GM21786 (cell line): Measurements from ENCODE around the gene OR4C3.
"Not testable (repeated sequence)": the region's sequence is repeated elsewhere in the genome, so short reads cannot be mapped to it uniquely, and the experiment has no call there.

Experiments used
- ATAC-seq: cut with Tn5 transposase; IDR thresholded peaks from one replicate; pipeline ENCODE4 v1.9.1; 2021; ENCODE audit not compliant: unreplicated experiment

The OR4C3 gene

GRCh38 chr11:48324620-48325019, at the start of gene OR4C3:
Gene OR4C3, plus strand, starts transcription at chr11:48324920. Its CDS starts 102 bp downstream, at chr11:48325022.
- not testable (repeated sequence) for ATAC-seq

GRCh38 chr11:48305923-48306322, 18.8 kb upstream of the OR4C3 start, which contains the start of gene OR4S1:
Gene OR4S1, plus strand, starts transcription at chr11:48306223. Its CDS starts 0 bp downstream, at chr11:48306223.
- ATAC-seq: no peak

- peak; percentile 93 for ATAC-seq
Observed at GRCh38 chr11:48307760-48308386, 16.8 kb upstream of the OR4C3 start.

- ATAC-seq: not testable (repeated sequence)
Observed at GRCh38 chr11:48313590-48313989, 11.1 kb upstream of the OR4C3 start.

GRCh38 chr11:48319813-48320212, 4.9 kb upstream of the OR4C3 start:
- ATAC-seq: not testable (repeated sequence)

- no peak for ATAC-seq
Observed at GRCh38 chr11:48341466-48341865, 16.7 kb downstream of the OR4C3 start.

GRCh38 chr11:48342505-48342904, 17.8 kb downstream of the OR4C3 start:
- ATAC-seq: not testable (repeated sequence)

- ATAC-seq: not testable (repeated sequence)
Observed at GRCh38 chr11:48346286-48346685, 21.6 kb downstream of the OR4C3 start.

- no peak for ATAC-seq
Observed at GRCh38 chr11:48354013-48354412, 29.3 kb downstream of the OR4C3 start.

GRCh38 chr11:48354677-48355076, 30.0 kb downstream of the OR4C3 start:
- ATAC-seq: no peak

GRCh38 chr11:48361289-48361688, 36.6 kb downstream of the OR4C3 start:
- not testable (repeated sequence) for ATAC-seq

- no peak for ATAC-seq
Observed at GRCh38 chr11:48366365-48366764, 41.6 kb downstream of the OR4C3 start, which contains the start of gene OR4C5. Gene OR4C5, minus strand, starts transcription at chr11:48366465. Its CDS starts 0 bp downstream, at chr11:48366465.
